Measurements from ENCODE around the gene RAD18. TPM values are rescaled to one million over a fixed set of nuclear protein-coding genes. Genes with fewer than 3 reads are reported as not detected.

Gene RAD18
- total and polyA plus RNA-seq, 9 of the 15 experiments (the other 6 are each of a cell fraction or from before 2014, with no cell fraction given) = 19.2 to 49.4 (median 34.4) TPM

DNA sequence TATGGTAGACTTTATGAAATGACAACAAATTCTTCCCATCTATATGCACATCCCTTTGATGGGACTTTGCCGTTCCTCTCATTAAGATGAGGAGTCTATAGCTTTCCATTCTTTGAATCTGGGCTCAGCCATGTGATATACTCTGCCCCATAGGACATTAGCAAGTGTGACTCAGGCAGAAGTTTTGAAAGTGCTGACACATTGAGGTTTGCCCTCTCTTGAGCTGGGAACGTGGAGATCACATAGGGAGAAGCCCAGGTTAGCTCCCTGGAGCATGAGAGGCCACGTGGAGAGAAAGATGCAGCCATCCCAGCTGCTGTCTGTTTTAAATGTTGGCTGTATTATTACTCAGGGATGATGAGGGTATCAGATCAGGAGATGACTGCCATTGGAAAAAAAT, 126.1 kb downstream of the RAD18 start (continued):
- TF ChIP-seq U2AF1 (optimal IDR thresholded peaks at IDR 0.05; ENCODE audit: low read depth, low read length) (no peak), ZKSCAN8 (CRISPR knock-in tag; IDR thresholded peaks at IDR 0.05) (no peak), MAFF (IDR thresholded peaks at IDR 0.05; ENCODE audit: low read length) (peak; percentile 10; the same call in 1 of the 2 replicates), TBP (optimal IDR thresholded peaks at IDR 0.05; ENCODE audit: low read depth, low read length) (no peak), ZNF165 (CRISPR knock-in tag; IDR thresholded peaks at IDR 0.05; ENCODE audit: borderline replicate concordance) (no peak), PTTG1 (tag; IDR thresholded peaks at IDR 0.05; ENCODE audit: low read depth) (no peak), TFE3 (CRISPR knock-in tag; IDR thresholded peaks at IDR 0.05) (no peak), BRF2 (IDR thresholded peaks at IDR 0.05; ENCODE audit: borderline replicate concordance, insufficient read depth, insufficient read length) (no peak), MEF2A (IDR thresholded peaks at IDR 0.05; ENCODE audit: control insufficient read depth, low read depth, low read length) (no peak), CBFA2T3 (IDR thresholded peaks at IDR 0.05) (no peak), ZNF586 (CRISPR knock-in tag; conservative IDR thresholded peaks at IDR 0.05) (no peak), HOMEZ (CRISPR knock-in tag; IDR thresholded peaks at IDR 0.05) (no peak), ZBTB1 (CRISPR knock-in tag; IDR thresholded peaks at IDR 0.05; ENCODE audit: borderline replicate concordance, low read depth) (no peak), MCM2 (IDR thresholded peaks at IDR 0.05; ENCODE audit: low read depth) (no peak), KLF13 (tag; IDR thresholded peaks at IDR 0.05; ENCODE audit: borderline replicate concordance, low read depth) (no peak)
- TF ChIP-seq, protein P1, sequence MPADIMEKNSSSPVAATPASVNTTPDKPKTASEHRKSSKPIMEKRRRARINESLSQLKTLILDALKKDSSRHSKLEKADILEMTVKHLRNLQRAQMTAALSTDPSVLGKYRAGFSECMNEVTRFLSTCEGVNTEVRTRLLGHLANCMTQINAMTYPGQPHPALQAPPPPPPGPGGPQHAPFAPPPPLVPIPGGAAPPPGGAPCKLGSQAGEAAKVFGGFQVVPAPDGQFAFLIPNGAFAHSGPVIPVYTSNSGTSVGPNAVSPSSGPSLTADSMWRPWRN (IDR thresholded peaks at IDR 0.05; ENCODE audit: low read depth) = no peak
- TF ChIP-seq, protein P2, sequence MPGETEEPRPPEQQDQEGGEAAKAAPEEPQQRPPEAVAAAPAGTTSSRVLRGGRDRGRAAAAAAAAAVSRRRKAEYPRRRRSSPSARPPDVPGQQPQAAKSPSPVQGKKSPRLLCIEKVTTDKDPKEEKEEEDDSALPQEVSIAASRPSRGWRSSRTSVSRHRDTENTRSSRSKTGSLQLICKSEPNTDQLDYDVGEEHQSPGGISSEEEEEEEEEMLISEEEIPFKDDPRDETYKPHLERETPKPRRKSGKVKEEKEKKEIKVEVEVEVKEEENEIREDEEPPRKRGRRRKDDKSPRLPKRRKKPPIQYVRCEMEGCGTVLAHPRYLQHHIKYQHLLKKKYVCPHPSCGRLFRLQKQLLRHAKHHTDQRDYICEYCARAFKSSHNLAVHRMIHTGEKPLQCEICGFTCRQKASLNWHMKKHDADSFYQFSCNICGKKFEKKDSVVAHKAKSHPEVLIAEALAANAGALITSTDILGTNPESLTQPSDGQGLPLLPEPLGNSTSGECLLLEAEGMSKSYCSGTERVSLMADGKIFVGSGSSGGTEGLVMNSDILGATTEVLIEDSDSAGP (CRISPR knock-in tag; IDR thresholded peaks at IDR 0.05) = no peak
- TF ChIP-seq, protein P3, sequence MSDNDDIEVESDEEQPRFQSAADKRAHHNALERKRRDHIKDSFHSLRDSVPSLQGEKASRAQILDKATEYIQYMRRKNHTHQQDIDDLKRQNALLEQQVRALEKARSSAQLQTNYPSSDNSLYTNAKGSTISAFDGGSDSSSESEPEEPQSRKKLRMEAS (CRISPR knock-in tag; IDR thresholded peaks at IDR 0.05) = peak; percentile 37; the same call in 1 of the 2 replicates
